Keratinocyte (primary cell): ENCODE data around the gene RSL24D1. TPM values are rescaled to one million over a fixed set of nuclear protein-coding genes. Genes with fewer than 3 reads are reported as not detected.

Source experiments
- DNase-seq: peaks from one replicate; pipeline ENCODE4 v3.0.0-alpha.2; 2011; ENCODE audit warnings: low read depth, missing footprints, low spot score
- FAIRE-seq: peaks from 2 replicates; lab custom pipeline; 2011; peaks lifted over from hg19 to GRCh38; lab: Jason Lieb, UNC
- H2AFZ ChIP-seq: 2 replicates; pipeline ENCODE4 v1.6.0; 2012; ENCODE audit warnings: low read length, control low read depth, inconsistent platforms; ENCODE audit not compliant: control insufficient read depth
- H3K27ac ChIP-seq: 2 replicates; pipeline ENCODE4 v1.5.1; 2011; ENCODE audit warnings: low read length; ENCODE audit not compliant: control insufficient read depth, insufficient read depth
- H3K27me3 ChIP-seq: 3 replicates; pipeline ENCODE4 v1.6.0; 2011; ENCODE audit warnings: low read length; ENCODE audit not compliant: control insufficient read depth, insufficient read depth; ENCODE audit errors: extremely low read depth
- H3K36me3 ChIP-seq, 2 experiments: 2 replicates in 1 of 2; 3 replicates in 1 of 2; pipeline ENCODE4 v1.5.1; 2011; ENCODE audit warnings: low read length in 2 of 2, mild to moderate bottlenecking in 1 of 2; ENCODE audit not compliant: control insufficient read depth in 2 of 2, insufficient read depth in 2 of 2; ENCODE audit errors: extremely low read depth in 1 of 2
- H3K4me1 ChIP-seq: 3 replicates; pipeline ENCODE4 v1.5.1; 2011; ENCODE audit warnings: low read length; ENCODE audit not compliant: control insufficient read depth, insufficient read depth; ENCODE audit errors: extremely low read depth
- H3K4me2 ChIP-seq: 3 replicates; pipeline ENCODE4 v1.6.0; 2011; ENCODE audit warnings: low read depth, low read length; ENCODE audit not compliant: control insufficient read depth, insufficient read depth; ENCODE audit errors: extremely low read depth
- H3K4me3 ChIP-seq, 3 experiments: fragments of 200-600 bp in 1 of 3; sonication (generic) in 1 of 3; 2 replicates in 2 of 3; 3 replicates in 1 of 3; pipeline ENCODE4 v1.5.1; 2011 to 2016; ENCODE audit warnings: low read length in 3 of 3, mild to moderate bottlenecking in 3 of 3, control low read depth in 2 of 3, inconsistent platforms in 1 of 3, low read depth in 1 of 3, mixed read lengths in 1 of 3, mixed run types in 1 of 3, moderate library complexity in 1 of 3; ENCODE audit not compliant: control insufficient read depth in 2 of 3, insufficient read depth in 2 of 3; ENCODE audit errors: extremely low read depth in 1 of 3
- H3K79me2 ChIP-seq: 2 replicates; pipeline ENCODE4 v1.6.0; 2012; ENCODE audit warnings: low read length; ENCODE audit not compliant: control insufficient read depth, insufficient read depth
- H3K9ac ChIP-seq: 3 replicates; pipeline ENCODE4 v1.6.0; 2011; ENCODE audit warnings: low read length; ENCODE audit not compliant: control insufficient read depth, insufficient read depth; ENCODE audit errors: extremely low read depth
- H3K9me1 ChIP-seq: 3 replicates; pipeline ENCODE4 v1.6.0; 2011; ENCODE audit warnings: low read length; ENCODE audit not compliant: control insufficient read depth, insufficient read depth; ENCODE audit errors: extremely low read depth
- H3K9me3 ChIP-seq: 2 replicates; pipeline ENCODE4 v1.5.1; 2012; ENCODE audit warnings: low read depth, low read length; ENCODE audit not compliant: control insufficient read depth
- H4K20me1 ChIP-seq: 3 replicates; pipeline ENCODE4 v1.6.0; 2011; ENCODE audit warnings: low read length; ENCODE audit not compliant: control insufficient read depth, insufficient read depth; ENCODE audit errors: extremely low read depth
- CTCF ChIP-seq, 3 experiments: IDR thresholded peaks in 1 of 3; conservative IDR thresholded peaks in 1 of 3; optimal IDR thresholded peaks in 1 of 3; 2 replicates in 2 of 3; 3 replicates in 1 of 3; pipeline versions ENCODE3 to v1.5.1; 2011; ENCODE audit warnings: low read length in 3 of 3, mild to moderate bottlenecking in 3 of 3, moderate library complexity in 2 of 3, control low read depth in 1 of 3, inconsistent platforms in 1 of 3; ENCODE audit not compliant: insufficient read depth in 2 of 3; ENCODE audit errors: extremely low read depth in 1 of 3
- EZH2 ChIP-seq: IDR thresholded peaks from one replicate; pipeline ENCODE4 v1.6.1; 2012; ENCODE audit warnings: inconsistent platforms, mild to moderate bottlenecking, low read length, moderate library complexity
- dilution Hi-C: fragments of 300-500 bp; cut with MboI; formaldehyde crosslinking; loops from one replicate; pipeline ENCODE4 v1.7.0; 2020; ENCODE audit warnings: low sequenced_read_pairs; ENCODE audit not compliant: extremely low pct_ligation_motif_present
- polyA plus RNA-seq, 5 experiments: library from polyadenylated mRNA; depleted of rRNA in 3 of 5; stranded (reverse) in 3 of 5; stranded (forward) in 1 of 5; unstranded in 1 of 5; fragments of >200 nt; gene quantifications; 1 replicate in 1 of 5; 2 replicates in 3 of 5; 3 replicates in 1 of 5; pipeline versions ENCODE4 v1.2.1 to v1.2.3, GENCODE V29; 2011 to 2012; ENCODE audit warnings: missing spikeins in 2 of 5, low read depth in 1 of 5, low replicate concordance in 1 of 5

The RSL24D1 gene
- polyA plus RNA-seq, 1 donor (not counting 4 experiments of a cell fraction or from before 2014, with no cell fraction given), result 99.9 TPM

GRCh38 chr15:55238877-55239276, 42.1 kb upstream of the RSL24D1 start:
- no peak overlapping the region for H3K4me2 ChIP-seq
- H3K4me3 ChIP-seq, result no peak overlapping the region
- no peak overlapping the region for H2AFZ ChIP-seq
- no peak for FAIRE-seq
- no peak overlapping the region for H3K9ac ChIP-seq
- no peaks in the 10 kb centered on the region for H3K9me1 ChIP-seq
- no peaks in the 10 kb centered on the region for H4K20me1 ChIP-seq
- DNase-seq, result no peak
- H3K27ac ChIP-seq, result no peak overlapping the region
- no peaks in the 10 kb centered on the region for H3K79me2 ChIP-seq
- no peaks in the 10 kb centered on the region for H3K4me1 ChIP-seq
- dilution Hi-C loops, result no loop called here
- no peak for TF ChIP-seq EZH2
- TF ChIP-seq CTCF (optimal IDR thresholded peaks at IDR 0.05 in 1 of 3, IDR thresholded peaks at IDR 0.05 in 1 of 3, conservative IDR thresholded peaks at IDR 0.05 in 1 of 3; ENCODE audit: extremely low read depth in 1 of 3, insufficient read depth in 2 of 3, low read length in 3 of 3), result no peak
- no peaks in the 10 kb centered on the region for H3K9me3 ChIP-seq
- no peaks in the 10 kb centered on the region for H3K36me3 ChIP-seq
- no peaks in the 10 kb centered on the region for H3K27me3 ChIP-seq

- Histone ChIP-seq H3K36me3 (no peaks in the 10 kb centered on the region), H3K4me1 (no peaks in the 10 kb centered on the region), H3K27me3 (no peaks in the 10 kb centered on the region), H3K9me1 (no peaks in the 10 kb centered on the region), H4K20me1 (no peaks in the 10 kb centered on the region), H3K9me3 (no peaks in the 10 kb centered on the region), H2AFZ (no peak overlapping the region), H3K4me3 (no peak overlapping the region), H3K4me2 (no peak overlapping the region), H3K9ac (no peak overlapping the region), H3K27ac (no peak overlapping the region), H3K79me2 (no peaks in the 10 kb centered on the region)
- FAIRE-seq (no peak), DNase-seq (no peak)
- TF ChIP-seq CTCF (optimal IDR thresholded peaks at IDR 0.05 in 1 of 3, IDR thresholded peaks at IDR 0.05 in 1 of 3, conservative IDR thresholded peaks at IDR 0.05 in 1 of 3; ENCODE audit: extremely low read depth in 1 of 3, insufficient read depth in 2 of 3, low read length in 3 of 3), result no peak
- TF ChIP-seq EZH2, result no peak
- dilution Hi-C loops, result no loop called here
Observed at GRCh38 chr15:55237219-55238130, 40.7 kb upstream of the RSL24D1 start.
